Small intestine (tissue), 7 donors: Measurements from ENCODE around the gene FUT3. TPM values are rescaled to one million over a fixed set of nuclear protein-coding genes. Genes with fewer than 3 reads are reported as not detected.
"Not testable (repeated sequence)": the region's sequence is repeated elsewhere in the genome, so short reads cannot be mapped to it uniquely, and the experiment has no call there.

ENCODE experiments used
- DNase-seq, 2 donors: peaks; one replicate each; pipeline versions ENCODE4 v3.0.0 to v3.0.0-alpha.2; 2013
- FAIRE-seq: peaks from 2 replicates; lab custom pipeline; 2012; peaks lifted over from hg19 to GRCh38; lab: Jason Lieb, UNC
- H3K27ac ChIP-seq, 3 donors: one replicate each; pipeline ENCODE4 v1.5.1; 2013; ENCODE audit warnings: low read length in 2 of 3, mild to moderate bottlenecking in 2 of 3, control low read depth in 1 of 3, inconsistent platforms in 1 of 3, low read depth in 1 of 3, moderate library complexity in 1 of 3
- H3K27me3 ChIP-seq, 3 donors: one replicate each; pipeline ENCODE4 v1.6.1; 2013; ENCODE audit warnings: low read length in 3 of 3, inconsistent platforms in 1 of 3; ENCODE audit not compliant: control insufficient read depth in 3 of 3, insufficient read depth in 3 of 3
- H3K36me3 ChIP-seq, 3 donors: one replicate each; pipeline ENCODE4 v1.6.1; 2013; ENCODE audit warnings: low read length in 3 of 3, inconsistent platforms in 1 of 3, low read depth in 1 of 3, mild to moderate bottlenecking in 1 of 3, moderate library complexity in 1 of 3; ENCODE audit not compliant: control insufficient read depth in 3 of 3, insufficient read depth in 2 of 3
- H3K4me1 ChIP-seq, 3 donors: one replicate each; pipeline ENCODE4 v1.6.1; 2013; ENCODE audit warnings: low read length in 2 of 3, inconsistent platforms in 1 of 3, low read depth in 1 of 3, mild to moderate bottlenecking in 1 of 3, moderate library complexity in 1 of 3; ENCODE audit not compliant: control insufficient read depth in 3 of 3, insufficient read depth in 2 of 3
- H3K4me3 ChIP-seq, 3 donors: one replicate each; pipeline ENCODE4 v1.5.1; 2013; ENCODE audit warnings: low read length in 3 of 3, control low read depth in 1 of 3, inconsistent platforms in 1 of 3, low read depth in 1 of 3, mild to moderate bottlenecking in 1 of 3, moderate library complexity in 1 of 3
- H3K9me3 ChIP-seq, 2 donors: one replicate each; pipeline ENCODE4 v1.6.1; 2013; ENCODE audit warnings: low read depth in 1 of 2, low read length in 1 of 2; ENCODE audit not compliant: control insufficient read depth in 2 of 2, insufficient read depth in 1 of 2
- WGBS, 3 donors: extraction: QIAGEN DNeasy Blood & Tissue Kit; methylation state at CpG; one replicate each; pipeline ENCODE4 v1.1.7; 2013; 5-methylcytosine and 5-hydroxymethylcytosine counted together
- polyA plus RNA-seq, 4 donors: library from polyadenylated mRNA; stranded (reverse) in 3 of 4; unstranded in 1 of 4; fragments of 200-250 nt in 3 of 4; fragments of 120-200 nt in 1 of 4; gene quantifications; one replicate each; pipeline versions ENCODE4 v1.2.1 to v1.2.3, GENCODE V29; 2013
- donor health status: healthy with polysubstance abuse.
- donor health status: control.
- donor health status: control.
- donor health status: Bipolar disorder and iron deficiency.
- donor health status: healthy.

FUT3 gene
- polyA plus RNA-seq, 4 donors = 0.72 to 114 (median 48.6) TPM

DNA sequence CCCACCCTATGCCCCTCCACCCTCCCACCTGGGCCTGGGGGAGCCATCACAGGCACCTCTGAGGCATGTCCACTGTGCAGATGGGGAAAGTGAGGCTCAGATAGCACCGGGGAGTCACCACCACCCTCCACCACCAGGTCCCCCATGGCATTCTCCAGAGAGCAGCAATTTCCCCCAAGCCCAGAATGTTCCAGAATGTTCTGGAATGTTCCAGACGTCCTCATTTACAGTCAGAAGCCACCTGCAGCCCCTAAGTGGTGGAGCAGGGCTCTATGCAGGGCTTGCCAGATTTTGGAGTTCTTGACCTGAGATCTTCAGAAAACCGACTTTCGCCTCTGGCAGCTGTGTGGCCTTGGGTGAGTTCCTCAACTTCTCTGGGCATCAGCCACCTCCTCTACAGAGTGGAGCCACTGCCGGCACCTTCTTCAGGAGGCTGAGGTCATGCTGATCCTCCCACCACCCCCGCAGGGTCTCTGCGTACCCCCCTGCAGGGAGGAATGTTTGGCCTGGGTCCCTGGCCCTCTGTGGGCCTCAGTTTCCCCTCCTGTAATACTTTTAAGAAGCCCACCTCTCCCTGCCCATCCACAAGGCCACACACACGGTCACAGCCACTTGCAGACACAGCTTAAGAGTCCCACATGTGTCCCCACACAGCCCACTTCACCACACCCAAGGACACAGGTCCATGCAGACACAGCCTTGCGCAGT, 12.9 kb upstream of the FUT3 start:
- H3K36me3 ChIP-seq = no peaks in the 10 kb centered on the region
- H3K27me3 ChIP-seq = no peaks in the 10 kb centered on the region
- 82 to 87% (median 84%) methylated on average over 9 of the region's 9 CpGs for WGBS, 3 donors
- peaks cover 0 to 4% (median 0%) of the 10 kb centered on the region in 3 donors for H3K4me1 ChIP-seq
- no peak overlapping the region for H3K4me3 ChIP-seq
- no peak for DNase-seq
- no peak for FAIRE-seq
- H3K9me3 ChIP-seq = no peaks in the 10 kb centered on the region
- H3K27ac ChIP-seq = no peak overlapping the region

DNA sequence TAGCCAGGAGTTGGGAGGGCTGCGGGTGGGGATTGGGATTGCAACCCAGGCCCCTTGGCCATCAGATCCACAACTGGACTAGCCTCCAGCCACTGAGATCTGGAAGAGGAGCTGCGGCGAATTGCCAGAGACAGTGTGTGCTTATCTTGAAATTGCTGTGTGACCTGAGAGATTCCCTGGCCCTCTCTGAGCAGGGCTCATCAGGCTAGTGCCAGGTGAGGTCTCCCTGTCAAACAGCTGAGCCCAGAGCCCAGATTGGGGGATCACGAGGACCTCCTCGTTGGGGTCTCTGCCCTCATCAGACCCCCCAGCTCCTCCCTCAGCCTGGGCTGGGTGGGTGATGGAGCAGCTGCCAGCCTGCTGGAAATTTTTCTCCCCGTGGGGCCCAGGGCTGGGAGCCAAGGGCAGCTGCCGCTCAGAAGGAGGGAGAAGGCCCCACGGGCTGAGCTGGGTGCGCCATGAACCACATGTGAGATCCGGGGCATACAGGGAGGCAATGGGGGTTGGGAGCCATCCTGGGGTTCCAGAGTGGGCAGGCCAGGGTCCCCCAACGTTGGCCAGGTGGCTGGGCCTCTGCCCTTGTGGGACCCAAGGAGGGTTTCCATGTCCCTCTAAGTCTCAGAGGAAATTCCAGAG, 11.9 kb upstream of the FUT3 start:
- H3K27me3 ChIP-seq = no peaks in the 10 kb centered on the region
- FAIRE-seq (no peak), DNase-seq (no peak)
- H3K36me3 ChIP-seq = no peaks in the 10 kb centered on the region
- 59 to 73% (median 69%) methylated on average over 9 to 11 of the region's 11 CpGs for WGBS, 3 donors
- no peak overlapping the region for H3K27ac ChIP-seq
- peaks cover 0 to 4% (median 0%) of the 10 kb centered on the region in 3 donors for H3K4me1 ChIP-seq
- no peak overlapping the region for H3K4me3 ChIP-seq
- H3K9me3 ChIP-seq = no peaks in the 10 kb centered on the region

DNA sequence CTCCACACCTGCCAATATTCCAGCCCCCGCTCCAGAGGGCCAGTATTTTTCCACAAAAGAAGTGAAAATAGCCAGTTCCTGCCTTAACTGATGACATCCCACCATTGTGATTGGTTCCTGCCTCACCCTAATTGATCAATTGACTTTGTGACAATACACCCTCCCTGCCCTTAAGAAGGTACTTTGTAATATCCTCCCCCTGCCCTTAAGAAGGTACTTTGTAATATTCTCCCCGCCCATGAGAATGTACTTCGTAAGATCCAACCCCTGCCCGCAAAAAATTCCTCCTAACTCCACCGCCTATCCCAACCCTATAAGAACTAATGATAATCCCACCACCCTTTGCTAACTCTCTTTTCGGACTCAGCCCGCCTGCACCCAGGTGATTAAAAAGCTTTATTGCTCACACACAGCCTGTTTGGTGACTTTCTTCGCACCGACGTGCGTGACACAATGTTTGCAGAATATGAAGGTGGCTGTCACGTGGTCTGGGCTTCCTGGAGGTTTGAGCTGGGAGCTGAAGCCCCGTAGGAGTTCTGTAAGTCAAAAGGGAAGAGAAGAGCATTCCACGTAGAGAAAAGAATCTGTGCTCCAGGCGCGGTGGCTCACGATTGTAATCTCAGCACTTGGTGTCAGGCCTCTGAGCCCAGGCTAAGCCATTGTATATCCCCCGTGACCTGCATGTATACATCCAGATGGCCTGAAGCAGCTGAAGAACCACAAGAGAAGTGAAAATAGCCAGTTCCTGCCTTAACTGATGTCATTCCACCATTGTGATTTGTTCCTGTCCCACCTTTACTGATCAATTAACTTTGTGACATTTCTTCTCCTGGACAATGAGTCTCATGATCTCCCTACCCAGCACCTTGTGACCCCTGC, 6.2 kb upstream of the FUT3 start:
- no peak for FAIRE-seq
- WGBS, 3 donors = 88 to 93% (median 90%) methylated on average over 18 of the region's 18 CpGs
- H3K27ac ChIP-seq = no peak overlapping the region

DNA sequence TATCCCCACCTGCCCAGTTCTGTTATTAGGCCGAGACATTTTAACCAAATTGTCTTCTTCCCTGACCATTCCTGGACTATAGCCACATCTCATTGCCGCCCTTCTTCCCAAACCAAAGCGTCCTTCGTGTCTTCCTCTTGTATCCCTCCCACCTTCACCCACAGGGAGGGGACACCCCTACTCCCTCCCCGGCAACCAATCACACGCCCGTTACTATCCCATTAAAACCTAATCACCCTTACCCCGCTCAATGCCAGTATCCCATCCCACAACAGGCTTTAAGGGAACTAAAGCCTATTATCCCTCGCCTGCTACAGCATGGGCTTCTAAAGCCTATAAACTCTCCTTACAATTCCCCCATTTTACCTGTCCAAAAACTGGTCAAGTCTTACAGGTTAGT, 3.9 kb upstream of the FUT3 start:
- not testable (repeated sequence) for H3K9me3 ChIP-seq, FAIRE-seq, H3K27ac ChIP-seq, H3K27me3 ChIP-seq, H3K4me3 ChIP-seq, H3K36me3 ChIP-seq, H3K4me1 ChIP-seq, DNase-seq
- WGBS, 3 donors = 91 to 95% (median 93%) methylated on average over 9 of the region's 9 CpGs

More for the DNA sequence above, 6.2 kb upstream of the FUT3 start:
- Histone ChIP-seq H3K36me3 (no peaks in the 10 kb centered on the region), H3K9me3 (peaks cover 0 to 6% of the 10 kb centered on the region in 2 donors), H3K4me1 (peaks cover 0 to 4% (median 0%) of the 10 kb centered on the region in 3 donors), H3K27me3 (no peaks in the 10 kb centered on the region), H3K4me3 (no peak overlapping the region)
- DNase-seq = no peak

- H3K4me1 ChIP-seq, H3K4me3 ChIP-seq, H3K27me3 ChIP-seq, H3K9me3 ChIP-seq, DNase-seq, H3K27ac ChIP-seq, FAIRE-seq, H3K36me3 ChIP-seq: not testable (repeated sequence)
- 82 to 88% (median 83%) methylated on average over 10 of the region's 10 CpGs for WGBS, 3 donors
Measured at GRCh38 chr19:5854121-5854520, 2.9 kb upstream of the FUT3 start.

GRCh38 chr19:5850743-5851293, 431 bp downstream of the FUT3 start:
- FAIRE-seq = no peak
- WGBS, 3 donors = 14 to 22% (median 17%) methylated on average over 5 of the region's 5 CpGs
- H3K27me3 ChIP-seq = no peaks in the 10 kb centered on the region
- H3K27ac ChIP-seq = peak overlapping the region in 2 of 3 donors; percentile 94 to 98
- no peaks in the 10 kb centered on the region for H3K36me3 ChIP-seq
- peaks cover 0 to 2% of the 10 kb centered on the region in 2 donors for H3K9me3 ChIP-seq
- peak in 1 of 2 donors; percentile 62 for DNase-seq
- H3K4me1 ChIP-seq = no peaks in the 10 kb centered on the region
- peak overlapping the region in 2 of 3 donors; percentile 3 to 53 for H3K4me3 ChIP-seq

DNA sequence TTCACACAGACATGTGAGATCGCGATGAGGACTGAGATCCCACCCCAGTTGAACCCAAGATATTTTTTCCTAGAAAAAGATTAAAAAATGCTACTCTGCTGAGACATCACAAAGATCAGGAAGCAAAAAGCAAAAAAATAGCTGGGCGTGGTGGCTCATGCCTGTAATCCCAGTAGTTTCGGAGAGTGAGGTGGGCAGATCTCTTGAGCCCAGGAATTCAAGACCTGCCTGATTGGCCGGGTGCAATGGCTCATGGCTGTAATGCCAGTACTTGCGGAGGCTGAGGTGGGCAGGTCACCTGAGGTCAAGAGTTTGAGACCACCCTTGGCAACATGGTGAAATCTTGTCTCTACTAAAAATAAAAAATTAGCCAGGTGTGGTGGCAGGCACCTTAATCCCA, 1.1 kb downstream of the FUT3 start:
- DNase-seq (peak in 1 of 2 donors; percentile 73), FAIRE-seq (no peak)
- Histone ChIP-seq H3K4me3 (peak overlapping the region in 2 of 3 donors; percentile 54), H3K27me3 (no peaks in the 10 kb centered on the region), H3K4me1 (no peaks in the 10 kb centered on the region), H3K36me3 (no peaks in the 10 kb centered on the region), H3K27ac (peak overlapping the region in 2 of 3 donors; percentile 94 to 98), H3K9me3 (peaks cover 0 to 2% of the 10 kb centered on the region in 2 donors)
- 19 to 65% (median 43%) methylated on average over 6 of the region's 6 CpGs for WGBS, 3 donors

- not testable (repeated sequence) for H3K27me3 ChIP-seq, H3K9me3 ChIP-seq, H3K4me1 ChIP-seq, H3K36me3 ChIP-seq, FAIRE-seq
- Histone ChIP-seq H3K4me3 (peak overlapping the region in 1 of 3 donors; percentile 54), H3K27ac (peak overlapping the region in 2 of 3 donors; percentile 94 to 98)
- WGBS, 3 donors = 20 to 51% (median 23%) methylated on average over 5 of the region's 5 CpGs
- DNase-seq = peak in 1 of 2 donors; percentile 73
Measured at GRCh38 chr19:5848621-5849020, 2.6 kb downstream of the FUT3 start.
